SK-N-SH (cell line): ENCODE results near the gene IRAK3.

ENCODE experiments used
- EP300 ChIP-seq, 2 experiments: IDR thresholded peaks; 2 replicates each; pipeline versions ENCODE4 v1.4.0 to v1.6.1; 2012; ENCODE audit warnings: borderline replicate concordance in 1 of 2, low read depth in 1 of 2, low read length in 1 of 2
- YY1 ChIP-seq: IDR thresholded peaks from 2 replicates; pipeline ENCODE4 v1.4.0; 2012; ENCODE audit warnings: low read depth, mild to moderate bottlenecking
- TF ChIP-seq, protein P1 (sequence below): IDR thresholded peaks from 2 replicates; pipeline ENCODE4 v1.6.1; 2012; ENCODE audit warnings: mild to moderate bottlenecking, low read depth, low read length, moderate library complexity
- TF ChIP-seq, protein P2 (sequence below): IDR thresholded peaks from 2 replicates; pipeline ENCODE4 v1.4.0; 2012; ENCODE audit warnings: low read depth, borderline replicate concordance
- TF ChIP-seq, protein P3 (sequence below): fragments of 200-600 bp; sonication (generic); IDR thresholded peaks from 2 replicates; pipeline ENCODE4 v1.6.1; 2017; ENCODE audit warnings: antibody characterized with exemption, mild to moderate bottlenecking, moderate library complexity

GRCh38 chr12:66163289-66163688, 25.7 kb upstream of the IRAK3 start:
- TF ChIP-seq EP300 (IDR thresholded peaks at IDR 0.05; ENCODE audit: borderline replicate concordance in 1 of 2, low read depth in 1 of 2, low read length in 1 of 2) (no peak), YY1 (no peak)
- TF ChIP-seq, protein P1, sequence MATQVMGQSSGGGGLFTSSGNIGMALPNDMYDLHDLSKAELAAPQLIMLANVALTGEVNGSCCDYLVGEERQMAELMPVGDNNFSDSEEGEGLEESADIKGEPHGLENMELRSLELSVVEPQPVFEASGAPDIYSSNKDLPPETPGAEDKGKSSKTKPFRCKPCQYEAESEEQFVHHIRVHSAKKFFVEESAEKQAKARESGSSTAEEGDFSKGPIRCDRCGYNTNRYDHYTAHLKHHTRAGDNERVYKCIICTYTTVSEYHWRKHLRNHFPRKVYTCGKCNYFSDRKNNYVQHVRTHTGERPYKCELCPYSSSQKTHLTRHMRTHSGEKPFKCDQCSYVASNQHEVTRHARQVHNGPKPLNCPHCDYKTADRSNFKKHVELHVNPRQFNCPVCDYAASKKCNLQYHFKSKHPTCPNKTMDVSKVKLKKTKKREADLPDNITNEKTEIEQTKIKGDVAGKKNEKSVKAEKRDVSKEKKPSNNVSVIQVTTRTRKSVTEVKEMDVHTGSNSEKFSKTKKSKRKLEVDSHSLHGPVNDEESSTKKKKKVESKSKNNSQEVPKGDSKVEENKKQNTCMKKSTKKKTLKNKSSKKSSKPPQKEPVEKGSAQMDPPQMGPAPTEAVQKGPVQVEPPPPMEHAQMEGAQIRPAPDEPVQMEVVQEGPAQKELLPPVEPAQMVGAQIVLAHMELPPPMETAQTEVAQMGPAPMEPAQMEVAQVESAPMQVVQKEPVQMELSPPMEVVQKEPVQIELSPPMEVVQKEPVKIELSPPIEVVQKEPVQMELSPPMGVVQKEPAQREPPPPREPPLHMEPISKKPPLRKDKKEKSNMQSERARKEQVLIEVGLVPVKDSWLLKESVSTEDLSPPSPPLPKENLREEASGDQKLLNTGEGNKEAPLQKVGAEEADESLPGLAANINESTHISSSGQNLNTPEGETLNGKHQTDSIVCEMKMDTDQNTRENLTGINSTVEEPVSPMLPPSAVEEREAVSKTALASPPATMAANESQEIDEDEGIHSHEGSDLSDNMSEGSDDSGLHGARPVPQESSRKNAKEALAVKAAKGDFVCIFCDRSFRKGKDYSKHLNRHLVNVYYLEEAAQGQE = no peak
- TF ChIP-seq, protein P2, sequence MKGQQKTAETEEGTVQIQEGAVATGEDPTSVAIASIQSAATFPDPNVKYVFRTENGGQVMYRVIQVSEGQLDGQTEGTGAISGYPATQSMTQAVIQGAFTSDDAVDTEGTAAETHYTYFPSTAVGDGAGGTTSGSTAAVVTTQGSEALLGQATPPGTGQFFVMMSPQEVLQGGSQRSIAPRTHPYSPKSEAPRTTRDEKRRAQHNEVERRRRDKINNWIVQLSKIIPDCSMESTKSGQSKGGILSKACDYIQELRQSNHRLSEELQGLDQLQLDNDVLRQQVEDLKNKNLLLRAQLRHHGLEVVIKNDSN = no peak
- TF ChIP-seq, protein P3, sequence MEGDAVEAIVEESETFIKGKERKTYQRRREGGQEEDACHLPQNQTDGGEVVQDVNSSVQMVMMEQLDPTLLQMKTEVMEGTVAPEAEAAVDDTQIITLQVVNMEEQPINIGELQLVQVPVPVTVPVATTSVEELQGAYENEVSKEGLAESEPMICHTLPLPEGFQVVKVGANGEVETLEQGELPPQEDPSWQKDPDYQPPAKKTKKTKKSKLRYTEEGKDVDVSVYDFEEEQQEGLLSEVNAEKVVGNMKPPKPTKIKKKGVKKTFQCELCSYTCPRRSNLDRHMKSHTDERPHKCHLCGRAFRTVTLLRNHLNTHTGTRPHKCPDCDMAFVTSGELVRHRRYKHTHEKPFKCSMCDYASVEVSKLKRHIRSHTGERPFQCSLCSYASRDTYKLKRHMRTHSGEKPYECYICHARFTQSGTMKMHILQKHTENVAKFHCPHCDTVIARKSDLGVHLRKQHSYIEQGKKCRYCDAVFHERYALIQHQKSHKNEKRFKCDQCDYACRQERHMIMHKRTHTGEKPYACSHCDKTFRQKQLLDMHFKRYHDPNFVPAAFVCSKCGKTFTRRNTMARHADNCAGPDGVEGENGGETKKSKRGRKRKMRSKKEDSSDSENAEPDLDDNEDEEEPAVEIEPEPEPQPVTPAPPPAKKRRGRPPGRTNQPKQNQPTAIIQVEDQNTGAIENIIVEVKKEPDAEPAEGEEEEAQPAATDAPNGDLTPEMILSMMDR = no peak
